Cardiac muscle cell (in vitro differentiated cells and primary cell): ENCODE measurements around the gene CMSS1. TPM values are rescaled to one million over a fixed set of nuclear protein-coding genes. Genes with fewer than 3 reads are reported as not detected.
A peak's percentile ranks its signal among the peaks of the same experiment; 100 is the strongest.

Experiments
- DNase-seq, 2 donors: peaks; one replicate each; pipeline versions ENCODE4 v3.0.0 to v3.0.0-alpha.2; 2010 to 2017; ENCODE audit warnings: low read depth in 1 of 2, low spot score in 1 of 2
- H3K27ac ChIP-seq: fragments of 200-600 bp; sonication (generic); 2 replicates; pipeline ENCODE4 v1.5.1; 2016
- H3K27me3 ChIP-seq: fragments of 200-600 bp; sonication (generic); 2 replicates; pipeline ENCODE4 v1.6.0; 2016; ENCODE audit warnings: control low read depth
- H3K36me3 ChIP-seq: fragments of 200-600 bp; sonication (generic); 2 replicates; pipeline ENCODE4 v1.5.1; 2016; ENCODE audit warnings: control low read depth
- H3K4me1 ChIP-seq: fragments of 200-600 bp; sonication (generic); 2 replicates; pipeline ENCODE4 v1.8.1; 2017; ENCODE audit warnings: low read depth, mild to moderate bottlenecking, mixed run types
- H3K4me3 ChIP-seq: fragments of 200-600 bp; sonication (generic); 2 replicates; pipeline ENCODE4 v1.5.1; 2016; ENCODE audit warnings: mild to moderate bottlenecking
- H3K9me3 ChIP-seq: fragments of 200-600 bp; sonication (generic); 2 replicates; pipeline ENCODE4 v1.5.1; 2017; ENCODE audit warnings: low read depth, mild to moderate bottlenecking, control low read depth
- CTCF ChIP-seq: IDR thresholded peaks from 2 replicates; pipeline ENCODE4 v1.5.1; 2012; ENCODE audit warnings: low read depth, mild to moderate bottlenecking, low read length
- polyA plus RNA-seq: library from polyadenylated mRNA; unstranded; fragments of >200 nt; fragmentation: Nextera tagmentation; extraction: Ambion mirVana; gene quantifications from 2 replicates; pipeline ENCODE4 v1.2.1, GENCODE V29; 2016
- total RNA-seq: library from RNA; depleted of rRNA; stranded (reverse); fragments of >200 nt; gene quantifications from 2 replicates; pipeline ENCODE4 v1.2.3, GENCODE V29; 2016

The CMSS1 gene
- total and polyA plus RNA-seq, 2 experiments from 2014 or later, result 13.1 to 32.9 TPM

- Histone ChIP-seq H3K27me3 (no peaks in the 10 kb centered on the region), H3K36me3 (no peaks in the 10 kb centered on the region), H3K9me3 (no peaks in the 10 kb centered on the region), H3K27ac (no peak overlapping the region), H3K4me3 (no peak overlapping the region), H3K4me1 (no peaks in the 10 kb centered on the region)
- DNase-seq, result no peak
- TF ChIP-seq CTCF, result no peak
Observed at GRCh38 chr3:100216713-100217112, 399.1 kb downstream of the CMSS1 start.

GRCh38 chr3:100221159-100221558, 403.5 kb downstream of the CMSS1 start:
- no peaks in the 10 kb centered on the region for H3K36me3 ChIP-seq
- DNase-seq, result no peak

GRCh38 chr3:100225193-100225592, 407.5 kb downstream of the CMSS1 start:
- H3K9me3 ChIP-seq, result no peaks in the 10 kb centered on the region
- no peak for TF ChIP-seq CTCF
- H3K4me3 ChIP-seq, result no peak overlapping the region
- H3K27me3 ChIP-seq, result no peaks in the 10 kb centered on the region
- no peak overlapping the region for H3K27ac ChIP-seq
- H3K4me1 ChIP-seq, result no peaks in the 10 kb centered on the region
- H3K36me3 ChIP-seq, result no peaks in the 10 kb centered on the region
- no peak for DNase-seq

More at GRCh38 chr3:100221159-100221558, 403.5 kb downstream of the CMSS1 start:
- Histone ChIP-seq H3K4me1 (no peaks in the 10 kb centered on the region), H3K27ac (no peak overlapping the region), H3K27me3 (no peaks in the 10 kb centered on the region), H3K4me3 (no peak overlapping the region), H3K9me3 (no peaks in the 10 kb centered on the region)
- no peak for TF ChIP-seq CTCF

- no peak overlapping the region for H3K27ac ChIP-seq
- no peak for DNase-seq
- no peak overlapping the region for H3K4me3 ChIP-seq
- H3K9me3 ChIP-seq, result no peaks in the 10 kb centered on the region
- no peaks in the 10 kb centered on the region for H3K27me3 ChIP-seq
- H3K36me3 ChIP-seq, result no peaks in the 10 kb centered on the region
- no peak for TF ChIP-seq CTCF
- H3K4me1 ChIP-seq, result no peaks in the 10 kb centered on the region
Observed at GRCh38 chr3:100225883-100226282, 408.2 kb downstream of the CMSS1 start.

- H3K36me3 ChIP-seq, result no peaks in the 10 kb centered on the region
- no peak overlapping the region for H3K27ac ChIP-seq
- H3K4me3 ChIP-seq, result no peak overlapping the region
- no peak for TF ChIP-seq CTCF
- no peaks in the 10 kb centered on the region for H3K4me1 ChIP-seq
- peak in 1 of 2 donors; percentile 54 for DNase-seq
- no peaks in the 10 kb centered on the region for H3K9me3 ChIP-seq
- H3K27me3 ChIP-seq, result no peaks in the 10 kb centered on the region
Observed at GRCh38 chr3:100226712-100227429, 409.2 kb downstream of the CMSS1 start.

- H3K27ac ChIP-seq, result no peak overlapping the region
- no peaks in the 10 kb centered on the region for H3K4me1 ChIP-seq
- no peak overlapping the region for H3K4me3 ChIP-seq
- no peak for DNase-seq
- H3K36me3 ChIP-seq, result no peaks in the 10 kb centered on the region
- TF ChIP-seq CTCF, result no peak
- no peaks in the 10 kb centered on the region for H3K9me3 ChIP-seq
- H3K27me3 ChIP-seq, result no peaks in the 10 kb centered on the region
Observed at GRCh38 chr3:100227511-100227921, 409.9 kb downstream of the CMSS1 start.
